ENCODE results near the gene TFF2. TPM values are rescaled to one million over a fixed set of nuclear protein-coding genes. Genes with fewer than 3 reads are reported as not detected.

TFF2 gene
- total RNA-seq, 1 experiment from 2014 or later = 1.1 TPM

GRCh38 chr21:42377951-42378340 lies 27.2 kb upstream of the TFF2 start:
- BruUV-seq (replicated peaks) = no TSS peak
- ChIA-PET CTCF (interaction anchor here (0.5 kb wide), 2 partner anchors 51 to 68 kb away, joined by 4 to 10 read pairs; no protein-coding TSS in a partner anchor), POLR2A (no interaction called here)
- Histone ChIP-seq H3K36me3 (ENCODE audit: control insufficient read depth, insufficient read depth, low read length) (no peaks in the 10 kb centered on the region), H3K4me3 (ENCODE audit: low read depth in 2 of 2, low read length in 2 of 2) (no peak overlapping the region), H3K4me1 (ENCODE audit: control insufficient read depth, insufficient read depth, low read length) (no peaks in the 10 kb centered on the region), H3K27me3 (ENCODE audit: control insufficient read depth, insufficient read depth, low read length) (no peaks in the 10 kb centered on the region), H3K9me3 (ENCODE audit: control insufficient read depth, insufficient read depth, low read depth, low read length) (no peaks in the 10 kb centered on the region), H3K27ac (ENCODE audit: low read length) (no peak overlapping the region)
- TF ChIP-seq CTCF (IDR thresholded peaks at IDR 0.05) (no peak), POLR2AphosphoS5 (IDR thresholded peaks at IDR 0.05; ENCODE audit: low read depth, low read length) (no peak), TCF7L2 (IDR thresholded peaks at IDR 0.05; ENCODE audit: low read depth, low read length) (no peak), SIN3A (IDR thresholded peaks at IDR 0.05; ENCODE audit: borderline replicate concordance, insufficient read depth, low read depth, low read length) (no peak), REST (IDR thresholded peaks at IDR 0.05; ENCODE audit: insufficient read depth in 1 of 2, low read depth in 2 of 2, low read length in 1 of 2) (no peak)
- intact Hi-C loops (cut with micrococcal nuclease; ENCODE audit: unreplicated experiment) (no loop called here), in situ Hi-C loops (cut with HindIII; ENCODE audit: low pct_unique_long_range_greater_than_20kb, low sequenced_read_pairs) (no loop called here)
- no peak for ATAC-seq
- no peak for DNase-seq (ENCODE audit: low read depth, low spot score)

GRCh38 chr21:42377211-42377950 lies 26.6 kb upstream of the TFF2 start:
- in situ Hi-C loops (cut with HindIII; ENCODE audit: low pct_unique_long_range_greater_than_20kb, low sequenced_read_pairs) (no loop called here), intact Hi-C loops (cut with micrococcal nuclease; ENCODE audit: unreplicated experiment) (no loop called here)
- no peaks in the 10 kb centered on the region for H3K36me3 ChIP-seq (ENCODE audit: control insufficient read depth, insufficient read depth, low read length)
- H3K27me3 ChIP-seq (ENCODE audit: control insufficient read depth, insufficient read depth, low read length) = no peaks in the 10 kb centered on the region
- ChIA-PET CTCF (interaction anchor here (0.5 kb wide), 2 partner anchors 50 to 68 kb away, joined by 4 to 10 read pairs; no protein-coding TSS in a partner anchor), POLR2A (no interaction called here)
- no peaks in the 10 kb centered on the region for H3K9me3 ChIP-seq (ENCODE audit: control insufficient read depth, insufficient read depth, low read depth, low read length)
- no peak for TF ChIP-seq CTCF (IDR thresholded peaks at IDR 0.05)
- no peak for TF ChIP-seq TCF7L2 (IDR thresholded peaks at IDR 0.05; ENCODE audit: low read depth, low read length)
- no peak for TF ChIP-seq REST (IDR thresholded peaks at IDR 0.05; ENCODE audit: insufficient read depth in 1 of 2, low read depth in 2 of 2, low read length in 1 of 2)
- no peak for TF ChIP-seq SIN3A (IDR thresholded peaks at IDR 0.05; ENCODE audit: borderline replicate concordance, insufficient read depth, low read depth, low read length)
- TF ChIP-seq POLR2AphosphoS5 (IDR thresholded peaks at IDR 0.05; ENCODE audit: low read depth, low read length) = no peak
- no peak for DNase-seq (ENCODE audit: low read depth, low spot score)
- no peaks in the 10 kb centered on the region for H3K4me1 ChIP-seq (ENCODE audit: control insufficient read depth, insufficient read depth, low read length)
- ATAC-seq = peak; percentile 52; the same call in 1 of the 2 replicates
- BruUV-seq (replicated peaks) = no TSS peak
- H3K4me3 ChIP-seq (ENCODE audit: low read depth in 2 of 2, low read length in 2 of 2) = no peak overlapping the region
- H3K27ac ChIP-seq (ENCODE audit: low read length) = no peak overlapping the region

Measured in Panc1 (cell line).